ENCODE data around the gene CDK17.

- TF ChIP-seq CTCF (IDR thresholded peaks at IDR 0.05) (no peak), TAF1 (IDR thresholded peaks at IDR 0.05; ENCODE audit: borderline replicate concordance, low read depth, low read length) (no peak), FOXJ3 (CRISPR knock-in tag; IDR thresholded peaks at IDR 0.05) (no peak), YY1 (IDR thresholded peaks at IDR 0.05; ENCODE audit: low read depth) (no peak), EP300 (IDR thresholded peaks at IDR 0.05; ENCODE audit: borderline replicate concordance in 1 of 2, low read depth in 1 of 2, low read length in 1 of 2) (no peak), EZH2phosphoT487 (IDR thresholded peaks at IDR 0.05; ENCODE audit: borderline replicate concordance, low read depth) (no peak), PBX3 (IDR thresholded peaks at IDR 0.05) (no peak)
These were observed 20.1 kb upstream of the CDK17 start for GRCh38 chr12:96420277-96420835.
